WTC11 (cell line): ENCODE data around the gene GPC5. TPM values are rescaled to one million over a fixed set of nuclear protein-coding genes. Genes with fewer than 3 reads are reported as not detected.

Source experiments
- ATAC-seq: fragments of 200-7000 bp; cut with Tn5 transposase; 2 replicates; pipeline ENCODE4 v1.10.0; 2021; ENCODE audit warnings: mild to moderate bottlenecking, moderate library complexity
- CTCF ChIA-PET: fragments of 300-600 bp; sonication (Branson Sonifier 250); formaldehyde crosslinking; loops from one replicate; lab custom pipeline; 2021; ENCODE audit warnings: antibody characterized with exemption; lab: Charles Lee
- POLR2A ChIA-PET: fragments of 350-600 bp; sonication (Branson Sonifier 250); formaldehyde crosslinking; loops from one replicate; lab custom pipeline; 2021; ENCODE audit warnings: antibody characterized with exemption; lab: Charles Lee
- DNase-seq: peaks from one replicate; pipeline ENCODE4 v3.0.0; 2021; ENCODE audit warnings: low spot score
- H3K27ac Mint-ChIP-seq: 2 replicates; pipeline ENCODE4 v1.8.0; 2021; ENCODE audit warnings: mixed read lengths
- H3K27me3 Mint-ChIP-seq: 2 replicates; pipeline ENCODE4 v1.8.0; 2021; ENCODE audit warnings: low read depth, mild to moderate bottlenecking, moderate library complexity, mixed read lengths
- H3K36me3 Mint-ChIP-seq: 2 replicates; pipeline ENCODE4 v1.8.0; 2021; ENCODE audit warnings: mixed read lengths
- H3K4me1 Mint-ChIP-seq: 2 replicates; pipeline ENCODE4 v1.8.0; 2022; ENCODE audit warnings: mixed read lengths
- H3K4me3 Mint-ChIP-seq: 2 replicates; pipeline ENCODE4 v1.8.0; 2021; ENCODE audit warnings: mild to moderate bottlenecking, moderate library complexity, mixed read lengths
- H3K9me3 Mint-ChIP-seq: 2 replicates; pipeline ENCODE4 v1.8.0; 2021; ENCODE audit warnings: mixed read lengths
- ATF2 ChIP-seq: sonication (generic); formaldehyde crosslinking; IDR thresholded peaks from 2 replicates; pipeline ENCODE4 v1.8.1; 2022; ENCODE audit warnings: low read depth, missing genetic modification reagents, borderline replicate concordance
- ATF6 ChIP-seq: sonication (generic); formaldehyde crosslinking; IDR thresholded peaks from 2 replicates; pipeline ENCODE4 v1.8.1; 2023; ENCODE audit warnings: mild to moderate bottlenecking, missing genetic modification reagents
- E2F5 ChIP-seq: sonication (generic); formaldehyde crosslinking; IDR thresholded peaks from 2 replicates; pipeline ENCODE4 v1.8.1; 2022; ENCODE audit warnings: mild to moderate bottlenecking, moderate library complexity, missing genetic modification reagents
- MAX ChIP-seq: sonication (generic); formaldehyde crosslinking; IDR thresholded peaks from 2 replicates; pipeline ENCODE4 v1.8.0; 2022; ENCODE audit warnings: mild to moderate bottlenecking, missing genetic modification reagents
- NFATC4 ChIP-seq: fragments of 250-450 bp; sonication (Bioruptor Pico); IDR thresholded peaks from 2 replicates; pipeline ENCODE4 v1.9.0; 2021; ENCODE audit warnings: mild to moderate bottlenecking
- NR2C2 ChIP-seq: sonication (generic); formaldehyde crosslinking; IDR thresholded peaks from 2 replicates; pipeline ENCODE4 v1.8.0; 2022; ENCODE audit warnings: mild to moderate bottlenecking, missing genetic modification reagents
- PRRX2 ChIP-seq: fragments of 250-450 bp; sonication (Bioruptor Pico); IDR thresholded peaks from 2 replicates; pipeline ENCODE4 v1.8.0; 2021; ENCODE audit warnings: mild to moderate bottlenecking
- ZBTB21 ChIP-seq: sonication (generic); formaldehyde crosslinking; IDR thresholded peaks from 2 replicates; pipeline ENCODE4 v1.8.1; 2023; ENCODE audit warnings: mild to moderate bottlenecking, missing genetic modification reagents, borderline replicate concordance
- ZMAT4 ChIP-seq: fragments of 250-450 bp; sonication (Bioruptor Pico); IDR thresholded peaks from 2 replicates; pipeline ENCODE4 v1.9.0; 2021; ENCODE audit warnings: mild to moderate bottlenecking
- ZNF219 ChIP-seq: sonication (generic); formaldehyde crosslinking; IDR thresholded peaks from 2 replicates; pipeline ENCODE4 v1.8.0; 2023; ENCODE audit warnings: missing genetic modification reagents, mild to moderate bottlenecking, borderline replicate concordance
- total RNA-seq: library from RNA; stranded (reverse); gene quantifications from 3 replicates; pipeline ENCODE4 v1.2.3, GENCODE V29; 2021
- TF ChIP-seq, protein P1 (sequence below): sonication (generic); formaldehyde crosslinking; IDR thresholded peaks from 2 replicates; pipeline ENCODE4 v1.8.0; 2023; ENCODE audit warnings: missing genetic modification reagents, mild to moderate bottlenecking, borderline replicate concordance
- TF ChIP-seq, protein P2 (sequence below): sonication (generic); formaldehyde crosslinking; IDR thresholded peaks from 2 replicates; pipeline ENCODE4 v1.8.1; 2022; ENCODE audit warnings: missing genetic modification reagents, borderline replicate concordance
- TF ChIP-seq, protein P3 (sequence below): sonication (generic); formaldehyde crosslinking; IDR thresholded peaks from 2 replicates; pipeline ENCODE4 v1.8.0; 2022; ENCODE audit warnings: mild to moderate bottlenecking, missing genetic modification reagents
- TF ChIP-seq, protein P4 (sequence below): sonication (generic); formaldehyde crosslinking; IDR thresholded peaks from 2 replicates; pipeline ENCODE4 v1.8.1; 2023; ENCODE audit warnings: mild to moderate bottlenecking, missing genetic modification reagents, moderate library complexity
- TF ChIP-seq, protein P5 (sequence below): fragments of 250-450 bp; sonication (Bioruptor Pico); IDR thresholded peaks from 2 replicates; pipeline ENCODE4 v1.9.0; 2021; ENCODE audit warnings: moderate library complexity, mild to moderate bottlenecking, inconsistent platforms, borderline replicate concordance

Gene GPC5
- total RNA-seq, 1 experiment from 2014 or later = 0.46 TPM

DNA sequence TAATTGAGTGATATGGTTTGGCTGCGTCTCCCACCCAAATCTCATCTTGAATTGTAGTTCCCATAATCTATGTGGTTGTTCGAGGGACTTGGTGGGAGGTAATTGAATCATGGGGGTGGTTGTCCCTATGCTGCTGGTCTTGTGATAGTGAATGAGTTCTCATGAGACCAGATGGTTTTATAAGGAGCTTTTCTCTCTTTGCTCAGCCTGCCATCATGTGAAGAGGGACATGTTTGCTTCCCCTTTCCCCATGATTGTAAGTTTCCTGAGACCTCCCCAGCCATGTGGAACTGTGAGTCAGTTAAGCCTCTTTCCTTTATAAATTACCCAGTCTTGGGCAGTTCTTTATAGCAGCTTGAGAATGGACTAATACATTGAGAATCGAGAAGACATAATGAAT, 480.1 kb downstream of the GPC5 start:
- H3K4me1 Mint-ChIP-seq = peaks cover 8% of the 10 kb centered on the region
- no peak for DNase-seq
- TF ChIP-seq ZMAT4 (CRISPR knock-in tag) (no peak), NR2C2 (CRISPR knock-in tag) (no peak), ATF2 (CRISPR knock-in tag) (no peak), ZNF219 (no peak), ZBTB21 (CRISPR knock-in tag) (no peak), MAX (no peak)
- TF ChIP-seq, protein P1, sequence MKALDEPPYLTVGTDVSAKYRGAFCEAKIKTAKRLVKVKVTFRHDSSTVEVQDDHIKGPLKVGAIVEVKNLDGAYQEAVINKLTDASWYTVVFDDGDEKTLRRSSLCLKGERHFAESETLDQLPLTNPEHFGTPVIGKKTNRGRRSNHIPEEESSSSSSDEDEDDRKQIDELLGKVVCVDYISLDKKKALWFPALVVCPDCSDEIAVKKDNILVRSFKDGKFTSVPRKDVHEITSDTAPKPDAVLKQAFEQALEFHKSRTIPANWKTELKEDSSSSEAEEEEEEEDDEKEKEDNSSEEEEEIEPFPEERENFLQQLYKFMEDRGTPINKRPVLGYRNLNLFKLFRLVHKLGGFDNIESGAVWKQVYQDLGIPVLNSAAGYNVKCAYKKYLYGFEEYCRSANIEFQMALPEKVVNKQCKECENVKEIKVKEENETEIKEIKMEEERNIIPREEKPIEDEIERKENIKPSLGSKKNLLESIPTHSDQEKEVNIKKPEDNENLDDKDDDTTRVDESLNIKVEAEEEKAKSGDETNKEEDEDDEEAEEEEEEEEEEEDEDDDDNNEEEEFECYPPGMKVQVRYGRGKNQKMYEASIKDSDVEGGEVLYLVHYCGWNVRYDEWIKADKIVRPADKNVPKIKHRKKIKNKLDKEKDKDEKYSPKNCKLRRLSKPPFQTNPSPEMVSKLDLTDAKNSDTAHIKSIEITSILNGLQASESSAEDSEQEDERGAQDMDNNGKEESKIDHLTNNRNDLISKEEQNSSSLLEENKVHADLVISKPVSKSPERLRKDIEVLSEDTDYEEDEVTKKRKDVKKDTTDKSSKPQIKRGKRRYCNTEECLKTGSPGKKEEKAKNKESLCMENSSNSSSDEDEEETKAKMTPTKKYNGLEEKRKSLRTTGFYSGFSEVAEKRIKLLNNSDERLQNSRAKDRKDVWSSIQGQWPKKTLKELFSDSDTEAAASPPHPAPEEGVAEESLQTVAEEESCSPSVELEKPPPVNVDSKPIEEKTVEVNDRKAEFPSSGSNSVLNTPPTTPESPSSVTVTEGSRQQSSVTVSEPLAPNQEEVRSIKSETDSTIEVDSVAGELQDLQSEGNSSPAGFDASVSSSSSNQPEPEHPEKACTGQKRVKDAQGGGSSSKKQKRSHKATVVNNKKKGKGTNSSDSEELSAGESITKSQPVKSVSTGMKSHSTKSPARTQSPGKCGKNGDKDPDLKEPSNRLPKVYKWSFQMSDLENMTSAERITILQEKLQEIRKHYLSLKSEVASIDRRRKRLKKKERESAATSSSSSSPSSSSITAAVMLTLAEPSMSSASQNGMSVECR = no peak
- TF ChIP-seq, protein P2, sequence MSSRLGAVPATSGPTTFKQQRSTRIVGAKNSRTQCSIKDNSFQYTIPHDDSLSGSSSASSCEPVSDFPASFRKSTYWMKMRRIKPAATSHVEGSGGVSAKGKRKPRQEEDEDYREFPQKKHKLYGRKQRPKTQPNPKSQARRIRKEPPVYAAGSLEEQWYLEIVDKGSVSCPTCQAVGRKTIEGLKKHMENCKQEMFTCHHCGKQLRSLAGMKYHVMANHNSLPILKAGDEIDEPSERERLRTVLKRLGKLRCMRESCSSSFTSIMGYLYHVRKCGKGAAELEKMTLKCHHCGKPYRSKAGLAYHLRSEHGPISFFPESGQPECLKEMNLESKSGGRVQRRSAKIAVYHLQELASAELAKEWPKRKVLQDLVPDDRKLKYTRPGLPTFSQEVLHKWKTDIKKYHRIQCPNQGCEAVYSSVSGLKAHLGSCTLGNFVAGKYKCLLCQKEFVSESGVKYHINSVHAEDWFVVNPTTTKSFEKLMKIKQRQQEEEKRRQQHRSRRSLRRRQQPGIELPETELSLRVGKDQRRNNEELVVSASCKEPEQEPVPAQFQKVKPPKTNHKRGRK (CRISPR knock-in tag) = no peak
- TF ChIP-seq, protein P3, sequence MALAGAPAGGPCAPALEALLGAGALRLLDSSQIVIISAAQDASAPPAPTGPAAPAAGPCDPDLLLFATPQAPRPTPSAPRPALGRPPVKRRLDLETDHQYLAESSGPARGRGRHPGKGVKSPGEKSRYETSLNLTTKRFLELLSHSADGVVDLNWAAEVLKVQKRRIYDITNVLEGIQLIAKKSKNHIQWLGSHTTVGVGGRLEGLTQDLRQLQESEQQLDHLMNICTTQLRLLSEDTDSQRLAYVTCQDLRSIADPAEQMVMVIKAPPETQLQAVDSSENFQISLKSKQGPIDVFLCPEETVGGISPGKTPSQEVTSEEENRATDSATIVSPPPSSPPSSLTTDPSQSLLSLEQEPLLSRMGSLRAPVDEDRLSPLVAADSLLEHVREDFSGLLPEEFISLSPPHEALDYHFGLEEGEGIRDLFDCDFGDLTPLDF (CRISPR knock-in tag) = no peak
- TF ChIP-seq, protein P4, sequence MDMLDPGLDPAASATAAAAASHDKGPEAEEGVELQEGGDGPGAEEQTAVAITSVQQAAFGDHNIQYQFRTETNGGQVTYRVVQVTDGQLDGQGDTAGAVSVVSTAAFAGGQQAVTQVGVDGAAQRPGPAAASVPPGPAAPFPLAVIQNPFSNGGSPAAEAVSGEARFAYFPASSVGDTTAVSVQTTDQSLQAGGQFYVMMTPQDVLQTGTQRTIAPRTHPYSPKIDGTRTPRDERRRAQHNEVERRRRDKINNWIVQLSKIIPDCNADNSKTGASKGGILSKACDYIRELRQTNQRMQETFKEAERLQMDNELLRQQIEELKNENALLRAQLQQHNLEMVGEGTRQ (CRISPR knock-in tag) = no peak
- ATAC-seq = no peak
- POLR2A ChIA-PET = no interaction called here
- H3K9me3 Mint-ChIP-seq = no peaks in the 10 kb centered on the region
- H3K27me3 Mint-ChIP-seq = no peaks in the 10 kb centered on the region
- H3K36me3 Mint-ChIP-seq = no peaks in the 10 kb centered on the region
- no peak overlapping the region for H3K4me3 Mint-ChIP-seq
- H3K27ac Mint-ChIP-seq = no peak overlapping the region
- CTCF ChIA-PET = no interaction called here

- POLR2A ChIA-PET = no interaction called here
- Mint-ChIP-seq H3K9me3 (0 out of 2 replicates have a peak, but pooled peaks cover 2% of the 10 kb centered on the region), H3K4me1 (peaks cover 7% of the 10 kb centered on the region), H3K27ac (no peak overlapping the region), H3K36me3 (no peaks in the 10 kb centered on the region), H3K4me3 (no peak overlapping the region), H3K27me3 (no peaks in the 10 kb centered on the region)
- CTCF ChIA-PET = no interaction called here
- ATAC-seq (no peak), DNase-seq (no peak)
- TF ChIP-seq NFATC4 (CRISPR knock-in tag) (no peak), ATF6 (CRISPR knock-in tag) (no peak), E2F5 (CRISPR knock-in tag) (no peak), PRRX2 (CRISPR knock-in tag) (no peak)
- TF ChIP-seq, protein P5, sequence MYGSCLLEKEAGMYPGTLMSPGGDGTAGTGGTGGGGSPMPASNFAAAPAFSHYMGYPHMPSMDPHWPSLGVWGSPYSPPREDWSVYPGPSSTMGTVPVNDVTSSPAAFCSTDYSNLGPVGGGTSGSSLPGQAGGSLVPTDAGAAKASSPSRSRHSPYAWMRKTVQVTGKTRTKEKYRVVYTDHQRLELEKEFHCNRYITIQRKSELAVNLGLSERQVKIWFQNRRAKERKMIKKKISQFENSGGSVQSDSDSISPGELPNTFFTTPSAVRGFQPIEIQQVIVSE (CRISPR knock-in tag) = no peak
Measured at GRCh38 chr13:91879360-91879759, 480.9 kb downstream of the GPC5 start.
